Small intestine (tissue), 7 donors: ENCODE results near the gene TTC39A. TPM values are rescaled to one million over a fixed set of nuclear protein-coding genes. Genes with fewer than 3 reads are reported as not detected.

Source experiments
- DNase-seq, 2 donors: peaks; one replicate each; pipeline versions ENCODE4 v3.0.0 to v3.0.0-alpha.2; 2013
- FAIRE-seq: peaks from 2 replicates; lab custom pipeline; 2012; peaks lifted over from hg19 to GRCh38; lab: Jason Lieb, UNC
- H3K27ac ChIP-seq, 3 donors: one replicate each; pipeline ENCODE4 v1.5.1; 2013; ENCODE audit warnings: low read length in 2 of 3, mild to moderate bottlenecking in 2 of 3, control low read depth in 1 of 3, inconsistent platforms in 1 of 3, low read depth in 1 of 3, moderate library complexity in 1 of 3
- H3K27me3 ChIP-seq, 3 donors: one replicate each; pipeline ENCODE4 v1.6.1; 2013; ENCODE audit warnings: low read length in 3 of 3, inconsistent platforms in 1 of 3; ENCODE audit not compliant: control insufficient read depth in 3 of 3, insufficient read depth in 3 of 3
- H3K36me3 ChIP-seq, 3 donors: one replicate each; pipeline ENCODE4 v1.6.1; 2013; ENCODE audit warnings: low read length in 3 of 3, inconsistent platforms in 1 of 3, low read depth in 1 of 3, mild to moderate bottlenecking in 1 of 3, moderate library complexity in 1 of 3; ENCODE audit not compliant: control insufficient read depth in 3 of 3, insufficient read depth in 2 of 3
- H3K4me1 ChIP-seq, 3 donors: one replicate each; pipeline ENCODE4 v1.6.1; 2013; ENCODE audit warnings: low read length in 2 of 3, inconsistent platforms in 1 of 3, low read depth in 1 of 3, mild to moderate bottlenecking in 1 of 3, moderate library complexity in 1 of 3; ENCODE audit not compliant: control insufficient read depth in 3 of 3, insufficient read depth in 2 of 3
- H3K4me3 ChIP-seq, 3 donors: one replicate each; pipeline ENCODE4 v1.5.1; 2013; ENCODE audit warnings: low read length in 3 of 3, control low read depth in 1 of 3, inconsistent platforms in 1 of 3, low read depth in 1 of 3, mild to moderate bottlenecking in 1 of 3, moderate library complexity in 1 of 3
- H3K9me3 ChIP-seq, 2 donors: one replicate each; pipeline ENCODE4 v1.6.1; 2013; ENCODE audit warnings: low read depth in 1 of 2, low read length in 1 of 2; ENCODE audit not compliant: control insufficient read depth in 2 of 2, insufficient read depth in 1 of 2
- WGBS, 3 donors: extraction: QIAGEN DNeasy Blood & Tissue Kit; methylation state at CpG; one replicate each; pipeline ENCODE4 v1.1.7; 2013; 5-methylcytosine and 5-hydroxymethylcytosine counted together
- polyA plus RNA-seq, 4 donors: library from polyadenylated mRNA; stranded (reverse) in 3 of 4; unstranded in 1 of 4; fragments of 200-250 nt in 3 of 4; fragments of 120-200 nt in 1 of 4; gene quantifications; one replicate each; pipeline versions ENCODE4 v1.2.1 to v1.2.3, GENCODE V29; 2013
- donor health status: healthy with polysubstance abuse.
- donor health status: control.
- donor health status: control.
- donor health status: Bipolar disorder and iron deficiency.
- donor health status: healthy.

Gene TTC39A
- polyA plus RNA-seq, 4 donors = 9.3 to 30.3 (median 12.8) TPM

DNA sequence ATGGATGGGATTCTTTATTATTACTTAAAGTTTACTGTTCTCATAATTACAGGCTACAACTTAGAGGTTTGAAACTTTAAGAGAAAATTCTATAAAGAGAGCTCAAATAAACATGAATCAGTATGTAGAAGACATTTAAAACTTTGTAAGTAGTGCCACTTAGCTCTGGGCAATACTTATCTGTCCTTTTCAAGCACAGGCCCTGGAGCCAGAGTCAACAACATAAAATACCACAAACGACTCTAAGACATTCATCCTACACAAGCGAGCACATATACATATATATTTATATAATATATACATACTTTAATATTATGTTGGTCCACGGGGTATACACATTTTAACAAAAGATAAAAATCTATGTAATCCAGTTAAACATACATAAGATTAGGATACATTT lies 24.1 kb upstream of the TTC39A start:
- no peak overlapping the region for H3K4me3 ChIP-seq
- no peak overlapping the region for H3K27ac ChIP-seq
- H3K9me3 ChIP-seq = no peaks in the 10 kb centered on the region
- peaks cover 2 to 27% (median 3%) of the 10 kb centered on the region in 3 donors for H3K36me3 ChIP-seq
- WGBS, 3 donors = 71 to 82% (median 77%) methylated on average over 3 of the region's 3 CpGs
- no peak for FAIRE-seq
- no peaks in the 10 kb centered on the region for H3K4me1 ChIP-seq
- DNase-seq = no peak
- H3K27me3 ChIP-seq = no peaks in the 10 kb centered on the region

DNA sequence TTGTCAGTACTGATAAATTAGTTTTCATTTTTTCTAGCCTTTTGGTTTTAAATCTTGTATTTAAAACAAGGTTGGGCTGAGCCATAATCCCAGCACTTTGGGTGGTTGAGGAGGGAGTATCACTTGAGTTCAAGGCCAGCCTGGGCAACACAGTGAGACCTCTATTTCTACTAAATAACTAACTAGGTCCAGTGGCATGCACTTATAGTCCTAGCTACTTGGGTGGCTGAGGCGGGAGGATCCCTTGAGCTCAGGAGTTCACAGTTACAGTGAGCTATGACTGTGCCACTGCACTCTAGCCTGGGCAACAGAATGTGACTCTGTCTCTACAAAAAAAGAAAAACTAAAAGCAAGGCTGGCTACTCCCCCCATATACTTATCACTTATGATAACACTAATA lies 21.5 kb upstream of the TTC39A start:
- peaks cover 2 to 10% (median 3%) of the 10 kb centered on the region in 3 donors for H3K36me3 ChIP-seq
- peaks cover 0 to 7% (median 0%) of the 10 kb centered on the region in 3 donors for H3K4me1 ChIP-seq
- no peak for FAIRE-seq
- WGBS, 3 donors = 79 to 96% (median 88%) methylated on average over 1 of the region's 1 CpG
- no peak overlapping the region for H3K27ac ChIP-seq
- no peaks in the 10 kb centered on the region for H3K9me3 ChIP-seq
- DNase-seq = no peak
- no peaks in the 10 kb centered on the region for H3K27me3 ChIP-seq
- no peak overlapping the region for H3K4me3 ChIP-seq

DNA sequence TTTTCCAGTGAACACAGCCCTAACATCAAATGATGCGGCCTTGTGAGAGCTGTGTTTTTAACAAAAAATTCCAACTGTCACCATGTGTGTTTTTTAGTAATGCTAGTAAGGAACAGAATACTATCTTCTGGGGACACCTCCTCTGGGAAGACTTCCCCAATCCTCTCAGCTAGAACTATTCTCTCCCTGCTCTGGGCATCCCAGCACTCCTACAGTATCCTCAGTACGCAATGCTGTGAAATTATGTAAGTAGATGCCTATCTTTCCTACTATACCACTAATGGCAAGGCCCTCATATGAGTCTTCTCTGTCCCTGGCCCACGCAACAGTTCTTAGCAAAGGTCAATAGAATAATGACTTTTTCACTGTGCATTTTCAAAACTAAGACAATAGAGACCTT lies 19.5 kb upstream of the TTC39A start:
- no peaks in the 10 kb centered on the region for H3K9me3 ChIP-seq
- DNase-seq (no peak), FAIRE-seq (no peak)
- 96 to 99% (median 96%) methylated on average over 3 of the region's 3 CpGs for WGBS, 3 donors
- no peak overlapping the region for H3K27ac ChIP-seq
- H3K4me3 ChIP-seq = no peak overlapping the region
- H3K27me3 ChIP-seq = peaks cover 0 to 5% (median 4%) of the 10 kb centered on the region in 3 donors
- peaks cover 0 to 7% (median 2%) of the 10 kb centered on the region in 3 donors for H3K36me3 ChIP-seq
- H3K4me1 ChIP-seq = peaks cover 0 to 8% (median 0%) of the 10 kb centered on the region in 3 donors

DNA sequence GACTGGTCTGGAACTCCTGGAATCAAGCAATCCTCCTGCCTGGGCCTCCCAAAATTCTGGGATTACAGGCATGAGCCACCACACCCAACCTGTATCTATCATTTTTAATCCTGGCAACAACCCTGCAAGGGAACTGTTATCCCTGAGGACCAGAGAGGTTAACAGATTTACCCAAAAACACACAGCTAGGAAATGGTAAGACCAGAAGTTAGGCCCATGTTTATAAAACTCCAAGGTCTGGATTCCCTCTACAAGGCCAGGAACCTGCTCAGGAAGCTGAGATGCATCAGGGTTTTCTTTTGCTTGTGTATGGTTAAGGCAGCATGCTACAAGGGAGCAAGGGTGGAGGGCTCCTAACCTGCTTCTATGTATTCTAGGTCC lies 17.8 kb upstream of the TTC39A start:
- Histone ChIP-seq H3K27ac (no peak overlapping the region), H3K4me1 (peaks cover 0 to 13% (median 0%) of the 10 kb centered on the region in 3 donors), H3K27me3 (peaks cover 0 to 17% (median 9%) of the 10 kb centered on the region in 3 donors), H3K36me3 (no peaks in the 10 kb centered on the region), H3K4me3 (no peak overlapping the region), H3K9me3 (no peaks in the 10 kb centered on the region)
- FAIRE-seq = no peak
- no peak for DNase-seq

DNA sequence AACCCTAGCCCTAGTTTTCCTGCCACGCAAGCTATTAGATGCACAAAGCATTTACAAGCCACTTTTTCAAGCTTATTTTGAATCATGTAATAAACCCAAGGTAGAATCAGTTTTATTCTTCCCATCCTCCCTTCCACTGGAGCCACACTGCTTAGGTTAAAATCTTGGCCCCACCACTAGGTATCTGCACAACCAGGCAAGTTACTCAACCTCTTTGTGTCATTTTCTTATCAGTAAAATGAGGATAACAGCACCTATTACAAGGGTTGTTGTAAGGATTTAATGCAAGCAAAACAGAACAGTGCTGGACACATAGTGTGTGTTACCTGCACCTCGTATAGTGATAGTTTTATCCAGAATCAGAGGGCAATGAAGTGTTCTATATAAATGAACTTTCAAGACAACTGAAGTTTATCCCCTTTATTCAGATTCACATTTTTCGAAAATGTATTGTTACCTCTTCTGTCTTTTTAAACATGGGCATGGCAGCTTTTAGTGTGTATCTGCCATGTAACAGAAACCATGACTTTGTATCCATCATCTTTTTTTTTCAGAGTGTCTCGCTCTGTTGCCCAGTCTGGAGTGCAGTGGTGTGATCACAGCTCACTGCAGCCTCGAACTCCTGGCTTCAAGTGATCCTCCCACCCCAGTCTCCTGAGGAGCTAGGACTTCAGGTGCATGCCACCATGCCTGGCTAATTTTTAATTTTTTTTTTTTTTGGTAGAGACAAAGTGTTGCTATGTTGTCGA lies 17.2 kb upstream of the TTC39A start:
- no peaks in the 10 kb centered on the region for H3K36me3 ChIP-seq

DNA sequence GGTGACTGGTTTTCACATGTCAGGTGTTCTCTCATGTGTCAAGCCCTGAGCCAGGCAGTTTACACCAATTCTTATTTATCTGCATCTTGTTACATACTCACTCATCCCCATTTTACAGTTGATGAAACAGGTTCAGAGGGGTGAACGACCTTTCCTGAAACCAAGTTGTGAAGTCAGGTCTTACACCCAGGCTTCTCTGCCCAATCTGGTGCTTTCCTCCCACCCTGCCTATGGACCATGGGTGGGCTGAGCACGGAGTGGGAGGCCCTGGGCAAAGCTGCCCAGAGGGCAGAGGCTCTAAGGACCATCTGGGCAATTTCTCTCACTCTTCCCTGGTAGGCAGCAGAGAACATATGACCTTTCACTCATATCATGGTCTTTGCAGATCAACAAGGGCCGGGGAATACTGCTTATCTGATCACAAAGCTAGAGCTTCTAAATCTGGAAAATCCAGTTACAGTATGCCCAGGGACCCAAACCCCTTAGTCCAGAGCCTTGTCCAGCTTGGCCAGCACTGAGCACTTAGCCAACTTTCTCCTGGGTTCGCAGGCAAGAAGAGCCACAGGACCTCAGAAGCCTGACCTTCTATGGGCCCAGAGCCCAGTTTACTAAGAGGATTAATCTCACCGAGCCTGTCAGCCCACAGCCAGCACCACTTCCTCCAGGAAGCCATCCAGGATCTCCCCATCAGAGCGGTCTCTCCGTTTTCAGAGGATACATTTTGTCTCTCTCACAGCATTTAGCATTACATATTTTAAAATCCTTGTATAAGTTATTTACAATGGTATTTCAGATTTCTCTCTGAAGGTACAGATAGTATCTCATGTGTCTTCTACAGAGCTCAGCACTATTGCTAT lies 16.0 kb upstream of the TTC39A start:
- Histone ChIP-seq H3K27ac (no peak overlapping the region), H3K4me3 (no peak overlapping the region)
- 65 to 69% (median 68%) methylated on average over 7 of the region's 7 CpGs for WGBS, 3 donors

More for the DNA sequence above, 17.2 kb upstream of the TTC39A start:
- Histone ChIP-seq H3K4me1 (peaks cover 0 to 13% (median 0%) of the 10 kb centered on the region in 3 donors), H3K9me3 (no peaks in the 10 kb centered on the region), H3K27me3 (peaks cover 0 to 17% (median 9%) of the 10 kb centered on the region in 3 donors), H3K27ac (no peak overlapping the region), H3K4me3 (no peak overlapping the region)
- WGBS, 3 donors = 73 to 89% (median 85%) methylated on average over 6 of the region's 6 CpGs
- FAIRE-seq (no peak), DNase-seq (peak in 1 of 2 donors; percentile 40)

DNA sequence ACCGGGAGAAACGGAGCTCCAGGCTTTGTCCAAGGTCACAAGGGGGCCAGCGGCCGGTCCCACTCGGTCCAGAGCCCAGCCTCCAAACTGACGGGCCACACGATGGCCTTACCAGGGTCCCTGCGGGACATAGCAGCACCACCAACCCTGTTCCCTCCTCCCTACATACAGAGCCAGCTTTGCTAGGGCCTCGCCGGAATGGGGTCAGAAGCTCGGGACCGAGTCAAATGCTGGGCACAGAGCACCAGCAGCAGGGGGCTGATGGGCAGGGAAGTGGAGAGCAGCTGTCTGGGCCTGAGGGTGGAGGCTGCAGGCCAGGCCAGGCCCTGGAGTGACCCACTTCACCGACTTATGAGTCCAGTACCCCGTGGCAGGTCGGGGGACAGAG lies 14.9 kb upstream of the TTC39A start:
- WGBS, 3 donors = 53 to 60% (median 55%) methylated on average over 14 to 15 of the region's 15 CpGs
- no peaks in the 10 kb centered on the region for H3K9me3 ChIP-seq
- H3K36me3 ChIP-seq = no peaks in the 10 kb centered on the region
- no peak for DNase-seq
- FAIRE-seq = no peak
- H3K27ac ChIP-seq = no peak overlapping the region
- H3K4me3 ChIP-seq = peak overlapping the region in 2 of 3 donors; percentile 31 to 49
- peaks cover 0 to 17% (median 10%) of the 10 kb centered on the region in 3 donors for H3K27me3 ChIP-seq
- peaks cover 0 to 13% (median 0%) of the 10 kb centered on the region in 3 donors for H3K4me1 ChIP-seq

More for the DNA sequence above, 16.0 kb upstream of the TTC39A start:
- FAIRE-seq (no peak), DNase-seq (no peak)
- H3K27me3 ChIP-seq = peaks cover 0 to 17% (median 10%) of the 10 kb centered on the region in 3 donors
- no peaks in the 10 kb centered on the region for H3K36me3 ChIP-seq
- no peaks in the 10 kb centered on the region for H3K9me3 ChIP-seq
- peaks cover 0 to 13% (median 0%) of the 10 kb centered on the region in 3 donors for H3K4me1 ChIP-seq

DNA sequence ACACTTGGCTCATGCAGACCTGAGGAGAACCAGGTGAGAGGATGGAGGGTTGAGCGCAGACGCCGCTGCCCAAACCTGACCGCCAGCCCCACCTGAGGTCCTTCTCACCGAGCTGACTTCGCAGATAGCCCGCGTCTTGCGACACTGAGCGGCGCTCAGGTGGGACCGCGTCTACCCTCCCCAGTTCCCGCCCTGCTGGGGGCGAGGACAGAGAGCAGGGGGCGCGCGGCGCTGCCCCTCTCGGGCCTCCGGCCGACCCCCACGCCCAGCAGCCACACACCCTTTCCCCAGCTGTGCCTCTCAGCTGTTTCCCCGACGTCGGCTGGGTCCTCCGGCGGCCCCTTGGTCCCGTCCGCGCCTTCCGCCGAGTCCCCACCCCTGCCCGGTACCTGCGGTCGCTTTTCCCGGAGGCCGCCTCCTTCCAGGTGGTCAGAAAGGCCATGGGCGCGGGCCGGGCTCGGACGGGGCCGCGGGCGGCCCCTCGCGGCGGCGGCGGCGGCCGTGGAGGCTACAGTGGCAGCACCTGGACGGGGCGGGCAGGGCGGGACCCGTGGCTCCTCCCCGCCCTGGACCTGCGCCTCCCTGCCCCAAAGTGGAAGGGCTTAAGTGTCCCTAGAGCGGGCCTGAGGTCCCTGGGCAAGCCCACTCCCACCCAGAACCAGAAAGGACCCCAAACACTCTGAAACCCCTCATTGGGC lies 14.4 kb upstream of the TTC39A start:
- H3K4me3 ChIP-seq = peak overlapping the region in 2 of 3 donors; percentile 31 to 49
- H3K36me3 ChIP-seq = no peaks in the 10 kb centered on the region
- H3K27me3 ChIP-seq = peaks cover 0 to 17% (median 10%) of the 10 kb centered on the region in 3 donors
- H3K4me1 ChIP-seq = peaks cover 0 to 13% (median 0%) of the 10 kb centered on the region in 3 donors
- DNase-seq (peak; percentile 25 to 67), FAIRE-seq (no peak)
- no peaks in the 10 kb centered on the region for H3K9me3 ChIP-seq
- H3K27ac ChIP-seq = no peak overlapping the region
- 0 to 4% (median 4%) methylated on average over 21 to 60 of the region's 60 CpGs for WGBS, 3 donors
